ENCODE measurements around the gene SETD7. TPM values are rescaled to one million over a fixed set of nuclear protein-coding genes. Genes with fewer than 3 reads are reported as not detected.

The SETD7 gene
- total and polyA plus RNA-seq, 2 of the 4 experiments (the other 2 are of a cell fraction): 17.0 to 46.6 TPM

- no peak overlapping the region for H2BK20ac ChIP-seq (ENCODE audit: low read depth, low read length)
- H3K14ac ChIP-seq (replicated peaks; ENCODE audit: low read depth, low read length): no peak overlapping the region
- H3K56ac ChIP-seq (ENCODE audit: extremely low read depth, insufficient read depth, low read length): no peak overlapping the region
- no peak overlapping the region for H2AFZ ChIP-seq (replicated peaks; ENCODE audit: low read length, poor library complexity)
- H4K20me1 ChIP-seq (ENCODE audit: insufficient read depth, low read length): no peaks in the 10 kb centered on the region
- H2AK5ac ChIP-seq (ENCODE audit: low read depth, low read length): no peak overlapping the region
- in situ Hi-C loops (cut with MboI; ENCODE audit: low sequenced_read_pairs): no loop called here
- POLR2A ChIA-PET (ENCODE audit: unreplicated experiment): no interaction called here
- ATAC-seq (ENCODE audit: low read depth) (no peak), DNase-seq (no peak)
- no peaks in the 10 kb centered on the region for H3K36me3 ChIP-seq (ENCODE audit: control insufficient read depth, insufficient read depth, low read length)
- H2BK15ac ChIP-seq (ENCODE audit: low read depth, low read length): no peak overlapping the region
- no peaks in the 10 kb centered on the region for H3K4me1 ChIP-seq (ENCODE audit: control insufficient read depth, insufficient read depth, low read length)
- CTCF ChIA-PET: interaction anchor here (1.1 kb wide), 1 partner anchor 22 kb away, joined by 3 read pairs; no protein-coding TSS in a partner anchor
- TF ChIP-seq CTCF (conservative IDR thresholded peaks at IDR 0.05; ENCODE audit: low read depth, low read length) (no peak), MAZ (IDR thresholded peaks at IDR 0.05; ENCODE audit: borderline replicate concordance, low read depth, low read length) (no peak), SMC3 (IDR thresholded peaks at IDR 0.05; ENCODE audit: low read depth, low read length) (no peak), NFE2L2 (IDR thresholded peaks at IDR 0.05; ENCODE audit: low read depth, low read length) (no peak), POLR2A (IDR thresholded peaks at IDR 0.05; ENCODE audit: low read depth, low read length) (no peak)
- TF ChIP-seq, protein P1, sequence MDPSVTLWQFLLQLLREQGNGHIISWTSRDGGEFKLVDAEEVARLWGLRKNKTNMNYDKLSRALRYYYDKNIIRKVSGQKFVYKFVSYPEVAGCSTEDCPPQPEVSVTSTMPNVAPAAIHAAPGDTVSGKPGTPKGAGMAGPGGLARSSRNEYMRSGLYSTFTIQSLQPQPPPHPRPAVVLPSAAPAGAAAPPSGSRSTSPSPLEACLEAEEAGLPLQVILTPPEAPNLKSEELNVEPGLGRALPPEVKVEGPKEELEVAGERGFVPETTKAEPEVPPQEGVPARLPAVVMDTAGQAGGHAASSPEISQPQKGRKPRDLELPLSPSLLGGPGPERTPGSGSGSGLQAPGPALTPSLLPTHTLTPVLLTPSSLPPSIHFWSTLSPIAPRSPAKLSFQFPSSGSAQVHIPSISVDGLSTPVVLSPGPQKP (IDR thresholded peaks at IDR 0.05; ENCODE audit: borderline replicate concordance, low read depth, low read length): no peak
- H3K27me3 ChIP-seq (ENCODE audit: control insufficient read depth, insufficient read depth, low read length): peaks cover 5% of the 10 kb centered on the region
- no peak overlapping the region for H4K5ac ChIP-seq (ENCODE audit: low read depth, low read length)
- H3K9me3 ChIP-seq (ENCODE audit: control insufficient read depth, insufficient read depth, low read length): no peaks in the 10 kb centered on the region
- no peak overlapping the region for H3K18ac ChIP-seq (ENCODE audit: low read depth, low read length)
- H3K79me1 ChIP-seq (ENCODE audit: low read depth in 1 of 2, low read length in 2 of 2): no peaks in the 10 kb centered on the region
- BruUV-seq (replicated peaks): no TSS peak
- no peak overlapping the region for H3K4me2 ChIP-seq (ENCODE audit: low read depth, low read length)
- H3K27ac ChIP-seq (ENCODE audit: insufficient read depth, low read length): no peak overlapping the region
- 88% methylated on average over 5 of the region's 8 CpGs; no CpG with 5 or more reads in 1 of the 2 experiments for WGBS, 2 experiments (ENCODE audit: extremely low coverage in 2 of 2, insufficient read length in 1 of 2)
- no peak overlapping the region for H3K23ac ChIP-seq (ENCODE audit: low read depth, low read length)
- H2BK5ac ChIP-seq (ENCODE audit: low read depth, low read length, poor library complexity, severe bottlenecking): no peak overlapping the region
- no peak overlapping the region for H3K4me3 ChIP-seq (ENCODE audit: insufficient read depth, low read depth, low read length)
- H4K8ac ChIP-seq (ENCODE audit: low read depth in 2 of 2, low read length in 2 of 2): no peak overlapping the region
- dilution Hi-C loops (cut with HindIII; ENCODE audit: low sequenced_read_pairs, unreplicated experiment): no loop called here
- no peak overlapping the region for H2BK120ac ChIP-seq (ENCODE audit: low read depth, low read length)
- no peaks in the 10 kb centered on the region for H3K9me1 ChIP-seq (ENCODE audit: insufficient read depth, low read length)
- intact Hi-C loops (cut with micrococcal nuclease): no loop called here
- no peak overlapping the region for H2AK9ac ChIP-seq (replicated peaks; ENCODE audit: low read depth, low read length, poor library complexity)
- H3K9ac ChIP-seq (ENCODE audit: low read depth, low read length): no peak overlapping the region
- no peak overlapping the region for H4K91ac ChIP-seq (ENCODE audit: insufficient read depth, low read depth, low read length)
- H3K4ac ChIP-seq (ENCODE audit: low read depth, low read length): no peak overlapping the region
These were observed 25.1 kb upstream of the SETD7 start for GRCh38 chr4:139581096-139581495.
